Measurements from ENCODE around the gene ANKRD6.

The ANKRD6 gene

DNA sequence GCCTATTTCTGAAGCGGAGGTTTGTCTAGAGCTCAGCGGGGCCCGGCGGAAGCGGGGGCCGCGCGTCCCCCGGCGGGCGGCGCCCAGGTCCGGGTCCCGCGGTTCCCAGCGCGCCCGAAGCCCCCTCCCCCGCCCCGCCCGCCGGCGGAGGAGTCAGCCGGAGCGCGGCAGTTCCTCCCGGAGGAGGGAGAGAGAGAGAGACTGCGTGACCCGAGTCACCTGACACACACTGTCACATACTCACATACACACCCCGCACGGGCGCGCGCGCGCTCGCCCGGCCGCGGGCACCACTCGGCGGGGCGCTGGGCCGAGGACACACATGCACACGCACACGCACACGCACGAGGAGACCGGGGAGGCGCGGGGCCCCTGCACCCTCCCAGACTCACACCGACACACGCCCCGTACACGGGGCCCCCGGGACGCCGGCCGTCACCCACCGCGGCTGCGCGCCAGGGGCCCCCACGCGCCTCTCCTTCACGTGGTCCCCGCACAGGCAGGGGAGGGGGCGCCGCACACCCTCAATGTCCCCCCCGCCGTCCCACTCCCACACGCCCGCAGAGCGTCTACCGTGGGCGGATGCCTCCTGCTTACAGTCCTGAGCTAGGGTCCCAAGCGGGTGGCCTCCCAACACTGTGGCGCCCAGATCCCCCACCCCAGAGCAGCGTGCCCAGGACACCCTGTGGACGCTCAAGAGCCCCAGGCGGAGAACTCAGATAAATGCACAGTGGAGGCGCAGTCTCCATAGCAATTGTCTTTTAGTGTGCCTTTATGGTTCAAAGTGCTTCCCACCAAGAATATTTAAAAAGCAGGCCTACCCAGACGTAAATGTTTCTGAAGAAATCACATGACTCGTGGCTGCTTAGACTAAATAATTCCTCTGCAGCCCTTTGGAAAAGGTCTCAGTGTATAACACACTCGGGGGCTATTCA is 20.6 kb upstream of the ANKRD6 start, which contains the start of gene RRAGD:
TSS of gene RRAGD (minus strand) at position 203 of the 935 bp plus-strand sequence. CDS start 280 bp downstream, outside the sequence.
- DNase-seq (ENCODE audit: low read depth, low spot score) = no peak
- no peak within 1 kb of the TSS for H3K27ac ChIP-seq

DNA sequence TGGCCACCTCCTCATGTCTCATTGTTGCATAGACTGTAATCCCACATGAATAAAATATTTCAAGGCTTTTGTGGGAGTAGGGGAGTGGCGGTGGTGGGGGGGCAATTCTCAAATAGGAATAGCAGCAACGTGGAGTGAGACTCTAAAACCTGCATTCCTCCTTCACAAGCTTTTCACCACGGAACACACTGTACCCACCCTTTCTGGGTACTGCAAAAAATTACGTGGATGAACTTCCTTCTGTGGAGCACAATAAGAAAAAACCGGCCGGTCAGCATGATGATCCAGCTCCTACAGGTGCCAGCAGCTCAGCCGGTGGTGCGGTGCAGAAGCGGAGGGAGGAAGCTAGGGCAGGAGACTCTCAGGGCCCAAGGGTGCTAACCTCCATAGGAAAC is 19.9 kb upstream of the ANKRD6 start:
- no peak overlapping the region for H3K27ac ChIP-seq
- DNase-seq (ENCODE audit: low read depth, low spot score) = no peak

DNA sequence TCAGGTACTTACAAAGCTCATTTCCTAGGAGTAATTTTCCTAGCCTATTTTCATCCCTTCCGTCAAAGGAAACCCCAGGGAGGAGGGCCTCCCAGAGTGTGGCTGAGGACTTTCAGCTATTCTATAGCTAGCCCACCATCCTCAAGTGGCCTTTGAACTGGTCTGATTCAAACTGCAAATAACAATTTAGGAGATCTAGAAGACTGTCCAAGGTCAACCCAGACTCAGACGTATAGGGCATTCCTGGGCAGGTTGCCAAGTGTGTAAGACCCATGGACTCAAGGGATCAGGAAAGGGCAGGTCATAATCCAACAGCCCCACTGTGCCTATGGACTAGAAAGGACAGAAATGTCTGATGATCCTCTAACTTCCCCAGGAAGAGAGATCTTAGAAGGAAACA is 18.7 kb upstream of the ANKRD6 start:
- H3K27ac ChIP-seq = no peak overlapping the region
- no peak for DNase-seq (ENCODE audit: low read depth, low spot score)

DNA sequence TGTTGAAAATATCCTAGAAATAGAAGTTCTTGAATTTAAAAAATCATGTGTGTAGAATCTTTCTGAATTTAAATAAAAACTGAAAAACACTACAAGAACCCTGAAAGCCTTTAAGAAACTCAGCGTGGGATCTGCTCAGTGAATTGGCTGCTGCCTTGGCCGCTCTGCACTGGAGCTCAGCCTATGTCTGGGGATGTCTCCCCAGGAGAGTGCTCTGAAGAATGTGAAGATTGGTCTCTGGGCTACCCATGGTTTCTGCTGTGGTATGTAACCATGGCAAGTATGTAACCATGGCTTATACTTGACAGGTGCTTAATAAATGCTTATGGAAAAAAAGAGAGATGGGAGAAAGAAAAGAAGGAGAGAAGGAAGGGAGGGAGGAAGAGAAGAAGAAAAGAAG is 17.8 kb upstream of the ANKRD6 start:
- DNase-seq (ENCODE audit: low read depth, low spot score) = no peak
- H3K27ac ChIP-seq = no peak overlapping the region

DNA sequence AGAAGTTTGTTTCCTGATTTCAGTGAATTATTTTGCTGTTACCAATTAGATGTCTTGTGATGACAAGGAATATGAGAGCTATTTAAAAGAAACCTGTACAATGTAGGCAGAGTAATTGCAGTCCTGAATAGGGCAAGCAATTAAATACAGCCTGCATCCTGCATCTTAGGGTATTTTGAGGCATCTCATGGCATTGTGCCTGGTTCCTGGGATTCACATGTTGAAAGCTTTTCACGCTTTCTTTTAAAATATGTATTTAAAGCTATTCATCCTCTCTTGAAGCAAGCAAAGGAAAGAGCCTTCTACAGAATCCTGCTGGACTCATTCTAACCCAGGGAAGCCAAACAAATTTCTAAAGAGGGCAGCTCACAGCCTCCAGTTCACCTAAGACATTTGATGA is 16.2 kb upstream of the ANKRD6 start:
- H3K27ac ChIP-seq = no peak overlapping the region
- no peak for DNase-seq (ENCODE audit: low read depth, low spot score)

DNA sequence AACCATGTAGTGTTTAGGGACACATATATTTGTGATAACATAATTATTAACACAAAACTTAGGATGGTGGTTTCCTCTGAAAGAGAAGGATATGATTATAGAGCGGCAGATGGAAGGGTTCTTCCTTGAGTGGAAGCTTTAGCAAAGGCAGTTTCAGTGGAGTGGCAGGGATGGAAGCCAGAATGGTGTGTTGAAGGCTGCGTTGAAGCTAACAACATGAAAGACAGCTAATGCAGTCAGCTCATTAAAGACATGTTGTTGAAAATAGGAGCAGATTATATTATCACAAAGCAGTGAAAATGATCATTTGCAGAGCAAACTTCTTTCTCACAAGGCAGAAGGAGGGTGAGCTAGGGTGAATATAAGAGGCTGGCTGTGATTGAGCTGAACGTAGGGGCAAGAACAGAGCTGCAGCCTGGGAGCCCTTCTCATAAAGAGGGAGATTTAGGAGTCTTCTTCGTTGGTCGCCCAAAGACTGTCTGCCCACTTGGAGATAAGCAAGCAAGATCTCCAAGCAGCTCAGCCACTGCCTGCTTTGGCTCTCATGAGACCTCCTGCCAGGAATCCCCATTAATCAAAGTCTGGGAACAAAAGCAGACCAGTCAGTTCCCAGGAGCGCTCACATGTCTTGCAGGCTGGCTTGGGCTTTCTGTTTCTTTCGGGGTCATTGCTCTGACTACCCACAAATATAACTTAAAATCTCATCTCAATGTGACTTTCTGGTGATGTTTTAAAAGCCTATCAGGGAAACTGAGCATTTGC is 2.6 kb upstream of the ANKRD6 start:
- no peak for DNase-seq (ENCODE audit: low read depth, low spot score)
- H3K27ac ChIP-seq = no peak overlapping the region

DNA sequence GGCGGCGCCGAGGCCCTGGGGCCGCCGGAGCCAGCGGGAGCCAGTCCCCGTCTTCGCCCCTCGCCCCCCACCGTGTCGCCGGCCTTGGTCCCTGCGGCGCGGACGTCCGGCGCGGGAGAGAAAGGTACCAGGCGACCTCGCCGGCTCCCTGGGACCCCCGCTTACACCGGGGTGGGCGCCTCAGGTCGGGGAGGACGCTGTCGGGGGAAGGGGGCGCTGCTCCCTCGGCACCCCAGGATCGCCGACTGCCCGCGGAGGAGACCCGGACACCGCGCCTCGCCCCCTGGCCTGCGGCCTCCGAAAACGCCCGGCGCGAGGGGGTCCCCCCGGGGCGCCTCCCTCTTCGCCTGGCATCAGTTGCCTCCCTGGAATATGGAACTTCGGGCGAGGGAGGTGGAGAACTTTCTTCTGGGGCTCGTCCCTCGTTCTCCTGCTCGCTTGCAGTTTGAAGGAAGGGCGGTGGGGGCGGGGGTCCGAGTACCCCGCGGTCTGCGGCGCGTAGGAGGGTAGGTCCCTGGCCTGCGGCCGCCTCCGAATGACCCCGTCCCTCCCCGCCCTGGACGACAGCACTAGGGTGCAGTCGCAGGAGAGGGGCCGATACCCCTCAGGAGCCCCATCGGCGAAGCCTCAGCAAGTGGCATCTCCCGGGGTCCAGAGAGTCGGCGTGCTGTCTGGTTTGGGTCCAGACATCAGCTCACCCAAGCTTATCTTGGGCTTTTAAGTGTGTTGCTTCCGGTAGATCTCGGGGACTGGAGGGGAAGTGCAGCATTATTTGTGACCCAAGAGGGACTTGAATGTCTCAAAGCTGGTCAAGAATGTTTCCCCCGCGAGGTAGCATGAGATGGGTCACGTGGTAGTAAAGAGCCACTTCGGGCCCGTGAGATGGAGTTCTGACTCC is 549 bp downstream of the ANKRD6 start:
- no peak overlapping the region for H3K27ac ChIP-seq
- DNase-seq (ENCODE audit: low read depth, low spot score) = no peak

DNA sequence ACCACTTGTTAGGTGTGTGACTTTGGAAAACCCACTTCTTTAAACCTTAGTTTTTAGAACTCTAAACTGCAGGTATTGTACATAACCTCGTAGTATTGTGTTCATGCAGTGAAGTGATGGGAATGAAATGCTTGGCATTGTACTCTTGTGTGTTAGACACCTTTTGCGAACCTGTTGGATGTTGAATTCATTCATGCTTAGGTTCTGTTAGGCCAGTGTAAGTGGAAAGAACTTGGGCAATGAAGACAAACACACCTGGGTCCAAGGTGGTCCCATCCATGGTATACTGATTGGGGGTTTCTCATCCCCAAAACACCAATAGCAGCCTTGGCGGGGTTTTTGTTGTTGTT is 1.2 kb downstream of the ANKRD6 start:
- DNase-seq (ENCODE audit: low read depth, low spot score) = no peak

DNA sequence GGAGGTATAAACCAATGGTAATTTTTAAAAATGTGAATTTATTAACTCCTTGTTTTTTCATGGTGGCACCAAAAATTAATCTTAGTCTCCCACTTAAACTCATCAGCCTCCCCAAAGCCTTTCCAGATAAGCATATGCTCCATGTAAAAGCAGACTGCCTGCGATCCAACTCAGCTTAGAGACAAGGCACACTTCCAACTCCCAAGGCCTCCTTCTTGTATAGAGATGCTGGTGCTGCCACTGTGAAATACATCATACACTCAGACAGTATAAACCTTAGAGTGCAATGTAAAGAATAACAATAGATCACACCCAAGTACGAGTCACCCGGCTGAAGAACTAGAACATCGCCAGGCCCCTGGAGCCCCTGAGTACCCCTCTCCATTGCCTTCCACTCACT is 2.0 kb downstream of the ANKRD6 start:
- peak overlapping the region; percentile 47 for H3K27ac ChIP-seq
- DNase-seq (ENCODE audit: low read depth, low spot score) = no peak

More for the DNA sequence above, 1.2 kb downstream of the ANKRD6 start:
- H3K27ac ChIP-seq = no peak overlapping the region

DNA sequence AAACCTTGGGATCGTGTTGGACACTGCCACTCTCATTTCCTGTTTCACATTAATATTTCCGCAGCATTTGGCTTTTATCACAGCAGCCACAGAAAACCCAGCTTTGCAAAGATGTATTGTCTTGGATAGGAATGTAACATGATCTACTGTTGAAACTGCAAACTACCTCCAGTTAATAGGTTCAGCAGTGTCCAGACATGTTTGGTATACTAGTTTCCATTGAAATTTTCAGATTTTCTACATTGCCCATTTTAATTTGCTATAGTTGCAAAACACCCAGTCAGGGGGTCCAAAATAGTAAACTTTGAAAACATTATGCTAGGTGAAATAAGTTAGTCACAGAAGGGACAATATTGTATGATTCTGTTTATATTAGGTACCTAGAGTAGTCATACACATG is 3.3 kb downstream of the ANKRD6 start:
- H3K27ac ChIP-seq = peak overlapping the region; percentile 47
- no peak for DNase-seq (ENCODE audit: low read depth, low spot score)

DNA sequence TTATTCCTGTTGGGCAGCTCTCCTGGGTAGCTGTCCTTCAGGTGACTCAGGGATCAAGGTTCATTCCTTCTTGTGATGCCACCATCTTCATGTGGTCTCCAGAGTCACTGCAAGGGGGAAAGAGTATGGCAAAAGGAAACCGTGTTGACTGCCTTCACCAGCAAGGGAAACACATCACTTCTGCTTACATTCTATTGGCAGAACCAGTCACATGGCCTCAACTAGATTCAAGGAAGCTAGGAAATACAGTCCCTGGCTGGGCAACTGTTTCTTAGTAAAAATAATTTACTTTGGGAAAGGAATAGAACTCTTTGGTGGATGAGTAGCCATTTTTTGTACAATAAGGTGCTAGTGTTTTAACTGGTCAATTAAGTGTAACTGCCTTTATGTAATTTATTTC is 5.3 kb downstream of the ANKRD6 start:
- no peak for DNase-seq (ENCODE audit: low read depth, low spot score)
- no peak overlapping the region for H3K27ac ChIP-seq

DNA sequence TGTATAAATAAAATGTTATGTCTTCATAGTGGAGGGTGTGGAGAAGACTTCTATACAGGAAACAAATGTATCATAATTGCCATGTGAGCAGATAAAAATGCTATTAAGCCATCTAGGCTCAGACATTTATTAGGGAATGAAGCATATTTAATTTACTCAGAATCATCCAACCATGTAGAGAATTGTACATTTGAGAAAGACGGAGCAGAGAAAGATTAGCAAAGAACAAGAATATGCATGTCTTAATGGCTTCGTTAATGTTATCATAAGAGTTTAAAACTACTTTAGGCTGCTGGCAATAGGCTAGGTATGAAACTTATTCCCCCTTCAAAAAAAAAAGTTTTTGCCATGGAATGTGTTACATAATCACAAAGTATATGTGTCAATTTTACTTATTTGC is 6.1 kb downstream of the ANKRD6 start:
- no peak overlapping the region for H3K27ac ChIP-seq
- DNase-seq (ENCODE audit: low read depth, low spot score) = no peak

DNA sequence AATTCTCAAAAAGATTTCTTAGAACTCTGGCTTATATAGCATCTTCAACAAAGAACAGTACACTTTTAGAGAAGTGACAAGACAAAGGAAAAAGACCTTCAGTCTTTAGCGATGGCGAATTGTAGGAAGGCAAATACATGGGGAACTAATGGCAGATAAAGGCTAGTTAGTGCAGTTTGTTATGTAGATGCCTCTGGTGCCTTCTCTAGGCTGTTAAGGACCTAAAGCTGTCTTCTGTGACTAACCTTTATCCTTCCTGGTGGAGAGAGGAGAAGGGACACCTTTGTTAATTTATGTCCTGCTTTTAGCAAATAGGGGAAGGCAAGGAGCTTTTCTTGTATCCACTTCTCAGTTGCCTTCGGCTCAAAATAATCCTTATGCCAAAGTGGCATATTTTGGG is 7.2 kb downstream of the ANKRD6 start:
- H3K27ac ChIP-seq = no peak overlapping the region
- DNase-seq (ENCODE audit: low read depth, low spot score) = no peak

DNA sequence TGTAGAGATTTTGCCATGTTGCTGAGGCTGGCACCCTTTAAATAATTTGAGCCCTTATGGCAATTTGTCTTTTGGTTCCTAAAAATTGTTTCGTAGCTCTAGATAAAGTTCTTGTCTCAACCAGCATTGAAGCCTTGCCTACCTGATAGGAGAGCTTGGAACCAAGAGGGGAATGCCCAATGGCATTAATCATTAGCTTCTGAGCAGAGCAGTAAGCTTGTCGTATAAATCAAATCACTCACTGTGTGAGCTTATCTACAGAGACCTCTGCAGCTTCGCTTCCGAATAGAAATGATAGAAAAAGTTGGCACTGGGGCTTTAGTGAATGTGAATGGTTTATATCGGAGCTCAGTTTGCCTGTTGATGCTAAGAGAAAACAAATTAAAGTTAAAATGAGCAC is 10.7 kb downstream of the ANKRD6 start:
- no peak for DNase-seq (ENCODE audit: low read depth, low spot score)

DNA sequence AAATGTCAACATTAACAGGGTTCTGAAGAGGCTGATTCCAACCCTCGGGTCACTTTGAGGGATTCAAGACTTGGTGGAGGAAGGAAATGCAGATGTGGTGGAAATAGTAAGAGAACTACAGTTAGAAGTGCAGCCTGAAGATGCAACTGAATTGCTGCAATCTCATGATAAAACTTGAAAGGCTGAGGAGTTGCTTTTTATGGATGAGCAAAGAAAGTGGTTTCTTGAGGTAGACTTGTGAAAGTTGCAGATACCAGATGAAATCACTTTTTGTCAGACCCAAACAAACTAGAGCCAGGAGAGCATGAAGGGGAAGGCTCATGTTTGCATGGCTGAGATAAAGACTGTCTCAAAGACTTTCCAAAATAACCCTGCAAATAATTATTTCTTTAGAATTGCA is 16.2 kb downstream of the ANKRD6 start:
- no peak overlapping the region for H3K27ac ChIP-seq
- DNase-seq (ENCODE audit: low read depth, low spot score) = no peak

More for the DNA sequence above, 10.7 kb downstream of the ANKRD6 start:
- no peak overlapping the region for H3K27ac ChIP-seq

DNA sequence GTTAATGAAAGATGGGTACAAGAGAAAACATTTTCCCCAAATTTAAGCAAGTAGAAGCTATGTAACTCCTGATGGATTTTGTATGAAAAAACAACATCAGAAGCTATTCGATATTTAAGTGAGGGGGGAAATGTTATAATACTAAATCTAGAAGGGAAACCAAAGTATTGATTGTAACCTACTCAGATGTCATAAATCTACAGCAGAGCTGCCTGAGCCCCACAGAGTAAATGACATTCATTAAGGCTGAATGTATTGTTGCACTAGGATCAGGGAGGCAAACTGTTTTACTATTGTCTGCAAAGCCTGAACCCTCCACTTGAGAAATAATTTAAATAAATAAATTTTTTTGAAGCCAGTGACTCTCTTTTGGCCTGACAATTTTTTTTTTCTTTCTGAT is 19.3 kb downstream of the ANKRD6 start:
- no peak for DNase-seq (ENCODE audit: low read depth, low spot score)
- no peak overlapping the region for H3K27ac ChIP-seq

DNA sequence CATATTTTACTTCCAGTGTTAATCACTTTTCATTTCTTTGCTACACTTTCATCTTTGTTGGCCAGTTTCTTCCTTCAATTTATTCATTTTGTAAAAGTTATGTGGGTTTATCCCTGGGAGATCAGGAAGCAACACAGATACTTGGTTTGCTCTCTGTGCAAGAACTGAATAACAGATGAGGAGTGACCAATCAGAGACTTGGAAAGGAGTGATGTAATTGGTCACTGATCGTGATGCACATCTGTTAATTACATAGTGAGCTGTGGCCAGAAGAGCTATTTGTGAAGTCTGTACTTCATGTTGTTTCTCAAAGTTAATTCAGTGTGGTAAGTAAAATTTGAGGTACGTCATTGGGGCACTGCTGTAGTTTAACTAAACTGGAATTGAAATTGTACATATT is 21.3 kb downstream of the ANKRD6 start:
- DNase-seq (ENCODE audit: low read depth, low spot score) = no peak
- H3K27ac ChIP-seq = no peak overlapping the region

DNA sequence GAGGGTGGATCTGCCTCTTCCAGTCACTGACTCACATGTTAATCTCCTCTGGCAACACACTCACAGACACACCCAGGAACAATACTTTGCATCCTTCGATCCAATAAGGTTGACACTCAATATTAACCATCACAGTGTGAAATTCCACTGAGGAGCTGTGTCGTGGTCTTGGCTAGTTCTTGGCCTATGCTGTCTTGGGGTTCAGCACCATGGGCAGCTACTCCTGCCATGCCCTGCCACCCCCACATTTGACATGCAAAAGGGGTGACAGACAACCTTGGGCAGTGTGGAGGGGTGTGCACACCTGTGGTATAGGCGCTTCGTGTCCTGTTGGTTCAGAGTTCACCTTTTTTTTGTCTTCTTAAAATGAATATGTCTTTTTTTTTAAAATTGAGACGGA is 25.8 kb downstream of the ANKRD6 start:
- H3K27ac ChIP-seq = no peak overlapping the region
- no peak for DNase-seq (ENCODE audit: low read depth, low spot score)

DNA sequence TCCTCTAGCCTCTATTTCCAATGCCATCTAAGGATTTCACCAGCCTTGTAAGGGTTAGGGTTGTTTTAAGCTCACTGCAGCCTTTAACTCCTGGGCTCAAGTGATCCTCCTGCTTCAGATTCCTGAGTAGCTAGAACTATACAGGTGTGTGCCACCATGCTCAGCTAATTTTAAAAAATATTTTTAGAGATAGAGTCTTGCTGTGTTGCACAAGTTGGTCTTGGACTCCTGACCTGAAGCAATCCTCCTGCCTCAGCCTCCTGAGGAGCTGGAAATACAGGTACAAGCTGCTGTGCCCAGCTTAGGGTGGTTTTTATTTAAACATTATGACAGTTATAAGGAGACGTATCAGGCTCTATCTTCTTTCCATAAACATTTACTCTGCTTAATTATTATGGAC is 26.5 kb downstream of the ANKRD6 start:
- no peak for DNase-seq (ENCODE audit: low read depth, low spot score)
- H3K27ac ChIP-seq = no peak overlapping the region

DNA sequence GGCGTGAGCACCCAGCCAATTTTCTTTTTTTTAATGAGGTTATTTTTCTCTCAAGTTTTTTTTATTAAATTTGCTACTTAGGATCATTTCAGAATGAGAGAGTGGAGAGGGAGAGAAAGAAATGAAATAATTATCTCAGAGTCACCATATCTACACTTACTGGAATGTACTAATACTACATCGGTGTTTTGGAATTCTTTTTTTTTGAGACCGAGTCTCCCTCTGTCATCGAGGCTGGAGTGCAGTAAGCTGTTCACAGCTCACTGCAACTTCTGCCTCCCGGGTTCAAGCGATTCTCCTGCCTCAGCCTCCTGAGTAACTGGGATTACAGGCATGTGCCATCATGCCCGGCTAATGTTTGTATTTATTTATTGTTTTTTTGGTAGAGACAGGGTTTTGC is 27.8 kb downstream of the ANKRD6 start:
- DNase-seq (ENCODE audit: low read depth, low spot score) = no peak
- no peak overlapping the region for H3K27ac ChIP-seq

DNA sequence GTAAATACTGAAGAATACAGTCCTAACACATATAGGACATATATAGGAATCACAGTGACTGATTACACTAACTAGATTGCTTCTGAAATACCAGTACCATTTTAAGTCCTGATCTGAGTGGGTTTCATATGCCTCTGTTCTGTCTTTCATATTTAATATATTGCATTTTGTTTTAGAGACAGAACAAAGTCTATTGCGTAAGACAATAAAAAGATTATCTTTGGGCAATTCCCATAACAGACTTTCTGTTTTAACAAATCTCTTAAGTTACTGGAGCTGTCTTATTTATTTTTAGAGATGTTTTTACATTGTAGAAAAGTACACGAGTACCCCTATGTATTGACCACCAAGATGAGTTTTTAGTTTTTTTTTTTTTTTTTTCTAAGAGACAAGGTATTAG is 29.6 kb downstream of the ANKRD6 start:
- DNase-seq (ENCODE audit: low read depth, low spot score) = no peak
- H3K27ac ChIP-seq = no peak overlapping the region
